Activated naive CD8-positive, alpha-beta T cell treated with anti-CD3 and anti-CD28 coated beads for 36 hours (primary cell): Measurements from ENCODE around the gene ADRA1B. TPM values are rescaled to one million over a fixed set of nuclear protein-coding genes. Genes with fewer than 3 reads are reported as not detected.
"Not testable (repeated sequence)": the region's sequence is repeated elsewhere in the genome, so short reads cannot be mapped to it uniquely, and the experiment has no call there.

Experiments
- DNase-seq: peaks from one replicate; pipeline ENCODE4 v3.0.0; 2021
- H3K27ac Mint-ChIP-seq: one replicate; pipeline ENCODE4 v1.8.0; 2022; ENCODE audit warnings: mild to moderate bottlenecking, moderate library complexity, mixed read lengths
- H3K27me3 Mint-ChIP-seq: one replicate; pipeline ENCODE4 v1.8.0; 2022; ENCODE audit warnings: mild to moderate bottlenecking, mixed read lengths
- H3K36me3 Mint-ChIP-seq: one replicate; pipeline ENCODE4 v1.8.0; 2021; ENCODE audit warnings: mild to moderate bottlenecking, mixed read lengths
- H3K4me1 Mint-ChIP-seq: one replicate; pipeline ENCODE4 v1.8.0; 2021; ENCODE audit warnings: mixed read lengths
- H3K4me3 Mint-ChIP-seq: one replicate; pipeline ENCODE4 v1.8.0; 2022; ENCODE audit warnings: mild to moderate bottlenecking, moderate library complexity, mixed read lengths
- H3K9me3 Mint-ChIP-seq: one replicate; pipeline ENCODE4 v1.8.0; 2022; ENCODE audit warnings: mixed read lengths
- total RNA-seq, 2 experiments: library from RNA; stranded (reverse); gene quantifications; one replicate each; pipeline ENCODE4 v1.2.3, GENCODE V29; 2021

The ADRA1B gene
- total RNA-seq, 2 experiments from 2014 or later: not detected

GRCh38 chr5:159965031-159965837, 49.0 kb downstream of the ADRA1B start:
- Mint-ChIP-seq H3K27me3 (peaks cover 49% of the 10 kb centered on the region), H3K4me3 (no peak overlapping the region), H3K27ac (no peak overlapping the region), H3K4me1 (no peaks in the 10 kb centered on the region), H3K36me3 (no peaks in the 10 kb centered on the region), H3K9me3 (no peaks in the 10 kb centered on the region)
- DNase-seq: peak; percentile 19

GRCh38 chr5:159965838-159966128, 49.5 kb downstream of the ADRA1B start:
- not testable (repeated sequence) for H3K9me3 Mint-ChIP-seq, H3K27ac Mint-ChIP-seq, DNase-seq, H3K4me3 Mint-ChIP-seq, H3K4me1 Mint-ChIP-seq, H3K36me3 Mint-ChIP-seq
- peaks cover 53% of the 10 kb centered on the region for H3K27me3 Mint-ChIP-seq

DNA sequence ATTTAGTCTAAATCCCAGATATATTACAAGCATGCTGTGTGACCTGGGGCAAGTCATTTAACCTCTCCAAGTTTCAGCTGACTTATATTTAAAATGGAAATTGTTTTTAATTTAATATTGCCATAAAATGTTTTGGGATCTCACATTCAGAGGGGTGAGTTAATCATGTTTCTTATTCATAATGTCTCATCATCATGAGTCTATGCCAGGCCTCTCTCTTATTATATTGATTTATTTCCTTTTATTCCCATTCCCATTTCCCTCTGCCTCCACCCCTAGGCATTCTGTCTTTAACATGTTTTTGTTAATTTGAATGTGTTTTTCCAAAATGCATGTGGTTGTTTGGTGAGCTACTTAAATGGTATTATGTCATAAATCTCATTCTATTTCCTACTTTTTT, 53.7 kb downstream of the ADRA1B start:
- Mint-ChIP-seq H3K27me3 (peaks cover 81% of the 10 kb centered on the region), H3K27ac (no peak overlapping the region), H3K4me1 (peaks cover 6% of the 10 kb centered on the region), H3K36me3 (no peaks in the 10 kb centered on the region), H3K4me3 (no peak overlapping the region), H3K9me3 (no peaks in the 10 kb centered on the region)
- DNase-seq: no peak

DNA sequence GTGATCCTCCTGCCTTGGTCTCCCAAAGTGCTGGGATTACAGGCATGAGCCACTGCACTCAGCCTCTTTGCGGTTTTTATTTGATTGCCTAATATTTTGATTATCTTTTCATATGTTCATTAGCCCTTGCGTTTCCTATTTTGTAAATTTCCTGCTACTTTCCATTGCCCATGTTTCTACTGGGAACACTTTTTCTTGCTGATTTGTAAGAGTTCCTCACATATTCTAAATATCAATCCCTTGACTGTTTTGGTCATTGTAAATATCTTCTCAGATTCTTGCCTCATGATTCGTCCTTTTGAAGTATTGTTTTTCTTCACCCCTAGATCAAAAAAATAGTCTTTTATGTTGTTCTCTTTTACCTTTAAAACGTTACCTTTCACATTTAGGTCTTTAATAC, 54.8 kb downstream of the ADRA1B start:
- Mint-ChIP-seq H3K27me3 (peaks cover 76% of the 10 kb centered on the region), H3K27ac (no peak overlapping the region), H3K36me3 (no peaks in the 10 kb centered on the region), H3K9me3 (no peaks in the 10 kb centered on the region), H3K4me1 (peaks cover 6% of the 10 kb centered on the region), H3K4me3 (no peak overlapping the region)
- DNase-seq: no peak

GRCh38 chr5:159971514-159971913, 55.2 kb downstream of the ADRA1B start:
- no peak for DNase-seq
- Mint-ChIP-seq H3K4me1 (peaks cover 6% of the 10 kb centered on the region), H3K27ac (no peak overlapping the region), H3K4me3 (no peak overlapping the region), H3K9me3 (no peaks in the 10 kb centered on the region), H3K36me3 (no peaks in the 10 kb centered on the region), H3K27me3 (peaks cover 76% of the 10 kb centered on the region)

DNA sequence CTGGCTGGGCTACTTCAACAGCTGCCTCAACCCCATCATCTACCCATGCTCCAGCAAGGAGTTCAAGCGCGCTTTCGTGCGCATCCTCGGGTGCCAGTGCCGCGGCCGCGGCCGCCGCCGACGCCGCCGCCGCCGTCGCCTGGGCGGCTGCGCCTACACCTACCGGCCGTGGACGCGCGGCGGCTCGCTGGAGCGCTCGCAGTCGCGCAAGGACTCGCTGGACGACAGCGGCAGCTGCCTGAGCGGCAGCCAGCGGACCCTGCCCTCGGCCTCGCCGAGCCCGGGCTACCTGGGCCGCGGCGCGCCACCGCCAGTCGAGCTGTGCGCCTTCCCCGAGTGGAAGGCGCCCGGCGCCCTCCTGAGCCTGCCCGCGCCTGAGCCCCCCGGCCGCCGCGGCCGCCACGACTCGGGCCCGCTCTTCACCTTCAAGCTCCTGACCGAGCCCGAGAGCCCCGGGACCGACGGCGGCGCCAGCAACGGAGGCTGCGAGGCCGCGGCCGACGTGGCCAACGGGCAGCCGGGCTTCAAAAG, 55.7 kb downstream of the ADRA1B start:
- Mint-ChIP-seq H3K36me3 (no peaks in the 10 kb centered on the region), H3K4me3 (no peak overlapping the region), H3K27ac (no peak overlapping the region), H3K9me3 (no peaks in the 10 kb centered on the region), H3K4me1 (peaks cover 6% of the 10 kb centered on the region), H3K27me3 (peaks cover 77% of the 10 kb centered on the region)
- DNase-seq: peak; percentile 14

- DNase-seq: no peak
- H3K27ac Mint-ChIP-seq: peak overlapping the region; percentile 34
- peaks cover 6% of the 10 kb centered on the region for H3K4me1 Mint-ChIP-seq
- H3K9me3 Mint-ChIP-seq: no peaks in the 10 kb centered on the region
- H3K27me3 Mint-ChIP-seq: peaks cover 73% of the 10 kb centered on the region
- peak overlapping the region; percentile 56 for H3K4me3 Mint-ChIP-seq
- no peaks in the 10 kb centered on the region for H3K36me3 Mint-ChIP-seq
Observed at GRCh38 chr5:159972538-159973362, 56.5 kb downstream of the ADRA1B start.

DNA sequence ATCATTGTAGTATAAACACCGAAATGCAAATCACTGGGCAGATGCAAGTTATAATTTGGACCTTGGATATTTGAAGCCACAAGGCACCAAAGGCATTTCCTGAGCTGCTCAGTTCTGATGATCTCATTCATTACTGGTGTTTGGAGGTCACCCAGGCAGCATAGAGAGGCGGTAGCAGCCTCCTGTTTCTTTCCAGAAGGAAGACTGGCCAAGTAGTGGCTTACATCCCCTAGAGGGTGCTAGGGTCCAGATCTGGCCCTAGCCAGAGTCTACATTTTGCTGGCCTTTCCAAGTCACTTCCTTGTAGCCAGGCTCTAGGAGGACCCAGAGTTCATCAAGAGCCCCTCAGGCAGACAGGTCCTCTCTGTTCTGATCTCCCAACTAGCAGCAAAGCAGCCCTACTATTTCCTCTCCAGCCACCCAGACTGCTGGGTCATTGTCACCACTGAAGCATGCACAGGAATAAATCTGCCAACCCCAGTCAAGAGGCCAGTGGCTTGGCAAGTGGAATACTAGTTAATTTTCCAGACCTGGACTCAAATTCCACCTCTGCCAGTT, 59.3 kb downstream of the ADRA1B start:
- H3K27me3 Mint-ChIP-seq: peaks cover 70% of the 10 kb centered on the region
- H3K36me3 Mint-ChIP-seq: no peaks in the 10 kb centered on the region
- H3K4me1 Mint-ChIP-seq: peaks cover 6% of the 10 kb centered on the region
- no peak overlapping the region for H3K4me3 Mint-ChIP-seq
- no peaks in the 10 kb centered on the region for H3K9me3 Mint-ChIP-seq
- no peak overlapping the region for H3K27ac Mint-ChIP-seq
- no peak for DNase-seq

- Mint-ChIP-seq H3K27ac (no peak overlapping the region), H3K9me3 (no peaks in the 10 kb centered on the region), H3K4me1 (peaks cover 6% of the 10 kb centered on the region), H3K36me3 (no peaks in the 10 kb centered on the region), H3K4me3 (no peak overlapping the region), H3K27me3 (peaks cover 58% of the 10 kb centered on the region)
- no peak for DNase-seq
Observed at GRCh38 chr5:159976921-159977320, 60.6 kb downstream of the ADRA1B start.

- Mint-ChIP-seq H3K27me3 (peaks cover 48% of the 10 kb centered on the region), H3K27ac (no peak overlapping the region), H3K4me1 (no peaks in the 10 kb centered on the region), H3K4me3 (no peak overlapping the region), H3K9me3 (no peaks in the 10 kb centered on the region), H3K36me3 (no peaks in the 10 kb centered on the region)
- DNase-seq: no peak
Observed at GRCh38 chr5:159978358-159978757, 62.1 kb downstream of the ADRA1B start.

DNA sequence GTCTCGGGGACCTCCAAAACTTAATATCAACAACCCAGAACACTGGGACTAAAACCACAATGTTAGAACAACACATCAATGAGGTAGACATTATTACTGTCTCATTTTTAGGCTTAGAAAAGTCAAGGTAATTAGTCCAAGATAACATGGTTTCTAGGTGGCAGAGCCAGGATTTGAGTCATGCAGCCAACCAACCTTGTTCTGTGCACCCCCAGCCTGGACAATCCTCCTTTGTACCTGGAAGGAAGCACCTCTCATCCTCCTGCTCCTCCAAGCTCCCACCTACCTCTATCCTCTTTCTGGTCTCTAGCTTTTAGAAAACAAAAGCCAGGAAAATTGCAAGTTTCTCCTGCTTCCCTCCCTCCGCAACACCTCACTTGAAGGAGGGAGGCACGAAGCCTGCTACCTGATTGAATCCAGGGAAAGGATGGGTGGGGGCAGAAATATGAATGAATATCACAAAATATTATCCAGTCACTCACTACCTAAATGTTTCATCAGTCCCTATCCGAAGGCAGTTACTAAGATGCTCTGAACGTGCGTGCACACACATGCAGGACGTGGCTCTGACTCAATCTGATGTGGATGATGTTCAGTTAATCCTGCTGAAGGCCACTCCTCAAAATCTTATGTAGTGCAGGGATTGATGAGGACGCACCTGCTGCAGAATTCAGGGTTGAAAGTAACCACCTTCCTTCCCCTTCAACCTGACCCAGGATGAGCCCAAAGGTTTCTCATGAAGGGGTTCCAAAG, 66.3 kb downstream of the ADRA1B start:
- H3K4me1 Mint-ChIP-seq: no peaks in the 10 kb centered on the region
- no peaks in the 10 kb centered on the region for H3K9me3 Mint-ChIP-seq
- H3K27me3 Mint-ChIP-seq: peaks cover 26% of the 10 kb centered on the region
- DNase-seq: no peak
- H3K4me3 Mint-ChIP-seq: no peak overlapping the region
- H3K36me3 Mint-ChIP-seq: no peaks in the 10 kb centered on the region
- no peak overlapping the region for H3K27ac Mint-ChIP-seq

DNA sequence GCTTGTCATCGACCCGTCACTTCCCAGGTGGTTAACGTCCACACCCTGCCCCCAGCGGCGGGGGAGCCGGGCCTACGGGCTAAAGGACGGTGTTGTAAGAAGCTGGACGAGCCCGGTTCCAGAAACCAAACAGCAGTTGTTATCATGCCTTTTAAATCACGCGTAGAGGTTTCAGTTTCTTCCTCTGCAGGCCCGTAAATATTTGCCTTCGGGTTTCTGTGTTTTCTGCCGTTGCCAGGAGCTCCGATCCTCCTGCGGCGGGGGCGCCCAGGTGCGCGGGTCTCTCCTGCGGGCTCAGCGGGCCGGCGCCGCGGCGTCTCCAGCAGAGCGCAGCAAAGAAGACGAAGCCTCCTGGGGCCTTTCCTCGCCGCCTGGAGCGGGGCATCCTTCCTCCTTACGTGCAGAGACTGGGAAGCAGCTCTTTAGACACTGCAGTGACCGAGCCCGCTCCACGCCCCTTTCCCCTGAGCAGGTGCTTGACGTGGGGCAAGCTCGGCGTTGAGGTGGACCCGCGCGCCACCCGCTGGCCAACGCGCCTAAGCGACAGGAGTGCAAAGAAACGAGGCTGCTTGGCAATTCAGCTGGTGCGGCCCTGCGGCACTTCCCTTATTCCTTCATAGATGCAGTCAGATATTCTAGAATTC, 70.9 kb downstream of the ADRA1B start:
- Mint-ChIP-seq H3K9me3 (no peaks in the 10 kb centered on the region), H3K4me3 (peak overlapping the region; percentile 45), H3K4me1 (peaks cover 3% of the 10 kb centered on the region), H3K27ac (no peak overlapping the region), H3K27me3 (peaks cover 38% of the 10 kb centered on the region), H3K36me3 (no peaks in the 10 kb centered on the region)
- peak; percentile 74 for DNase-seq

DNA sequence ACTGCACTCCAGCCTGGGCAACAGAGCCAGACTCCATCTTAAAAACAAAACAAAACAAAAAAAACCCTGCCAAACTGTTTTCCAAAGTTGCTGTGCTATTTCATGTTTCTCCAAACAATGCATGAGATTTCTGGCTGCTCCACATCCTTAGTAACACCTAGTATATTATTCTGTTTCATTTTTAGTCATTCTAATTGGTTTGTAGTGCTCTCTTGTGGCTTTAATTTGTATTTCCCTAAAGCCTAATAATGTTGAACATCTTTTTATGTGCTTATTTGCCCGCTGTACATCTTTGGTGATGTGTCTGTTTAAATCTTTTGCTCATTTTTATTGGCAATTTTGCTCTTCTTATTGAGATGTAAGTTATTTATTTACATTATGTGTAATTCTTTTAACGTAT, 74.2 kb downstream of the ADRA1B start:
- H3K27me3 Mint-ChIP-seq: peaks cover 40% of the 10 kb centered on the region
- H3K27ac Mint-ChIP-seq: no peak overlapping the region
- DNase-seq: no peak
- H3K9me3 Mint-ChIP-seq: no peaks in the 10 kb centered on the region
- no peaks in the 10 kb centered on the region for H3K36me3 Mint-ChIP-seq
- no peak overlapping the region for H3K4me3 Mint-ChIP-seq
- H3K4me1 Mint-ChIP-seq: peaks cover 3% of the 10 kb centered on the region

DNA sequence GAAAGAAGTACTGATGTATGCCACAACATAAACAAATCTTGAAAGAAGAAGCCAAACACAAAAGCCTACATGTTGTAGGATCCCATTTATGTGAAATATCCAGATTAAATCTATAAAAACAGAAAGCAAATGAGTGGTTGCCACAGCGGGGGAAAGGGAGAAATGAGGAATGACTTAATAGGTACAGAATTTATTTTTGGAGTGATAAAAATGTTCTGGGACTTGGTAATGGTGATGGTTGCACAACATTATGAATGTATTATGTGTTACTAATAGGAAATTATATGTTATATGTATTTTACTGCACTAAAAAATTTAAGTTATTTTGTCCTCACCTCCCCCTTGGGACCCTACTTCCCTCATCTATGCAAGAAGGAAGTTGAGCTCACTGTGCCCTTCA, 76.3 kb downstream of the ADRA1B start:
- DNase-seq: no peak
- Mint-ChIP-seq H3K4me3 (no peak overlapping the region), H3K36me3 (no peaks in the 10 kb centered on the region), H3K27me3 (peaks cover 36% of the 10 kb centered on the region), H3K9me3 (no peaks in the 10 kb centered on the region), H3K27ac (no peak overlapping the region), H3K4me1 (peaks cover 3% of the 10 kb centered on the region)
